Right lobe of liver (tissue), 4 donors: ENCODE results near the gene PAQR4.

Experiments
- POLR2A ChIP-seq: fragments of 450-650 bp; IDR thresholded peaks from one replicate; pipeline ENCODE4 v1.6.1; 2017; ENCODE audit warnings: antibody characterized with exemption, mild to moderate bottlenecking
- TF ChIP-seq, protein P1 (sequence below), 4 donors: fragments of 200-600 bp in 3 of 4; fragments of 450-650 bp in 1 of 4; IDR thresholded peaks; one replicate each; pipeline versions ENCODE4 v1.5.1 to v1.8.0; 2016 to 2022; ENCODE audit warnings: antibody characterized with exemption in 4 of 4, mild to moderate bottlenecking in 2 of 4
- donor health status: DM: no; HTN: no; CAD: no.
- donor health status: DM: no; HTN: no; CAD: no.
- donor health status: DM: no; HTN: yes; CAD: no.

DNA sequence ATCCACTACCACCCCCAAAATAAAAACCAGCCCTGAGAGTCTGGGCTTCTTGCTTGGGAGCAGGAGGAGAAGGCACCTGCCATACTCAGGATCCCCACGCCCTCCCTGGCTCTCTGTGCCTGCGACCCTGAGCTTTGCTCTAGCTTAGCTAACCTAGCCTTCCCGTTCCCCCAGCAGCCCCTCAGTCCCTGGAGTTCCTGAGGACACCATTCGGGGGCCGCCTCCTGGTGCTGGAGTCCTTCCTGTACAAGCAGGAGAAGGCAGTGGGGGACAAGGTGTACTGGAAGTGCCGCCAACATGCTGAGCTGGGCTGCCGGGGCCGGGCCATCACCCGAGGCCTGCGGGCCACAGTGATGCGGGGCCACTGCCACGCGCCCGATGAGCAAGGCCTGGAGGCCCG lies 38.9 kb upstream of the PAQR4 start:
- TF ChIP-seq, protein P1, sequence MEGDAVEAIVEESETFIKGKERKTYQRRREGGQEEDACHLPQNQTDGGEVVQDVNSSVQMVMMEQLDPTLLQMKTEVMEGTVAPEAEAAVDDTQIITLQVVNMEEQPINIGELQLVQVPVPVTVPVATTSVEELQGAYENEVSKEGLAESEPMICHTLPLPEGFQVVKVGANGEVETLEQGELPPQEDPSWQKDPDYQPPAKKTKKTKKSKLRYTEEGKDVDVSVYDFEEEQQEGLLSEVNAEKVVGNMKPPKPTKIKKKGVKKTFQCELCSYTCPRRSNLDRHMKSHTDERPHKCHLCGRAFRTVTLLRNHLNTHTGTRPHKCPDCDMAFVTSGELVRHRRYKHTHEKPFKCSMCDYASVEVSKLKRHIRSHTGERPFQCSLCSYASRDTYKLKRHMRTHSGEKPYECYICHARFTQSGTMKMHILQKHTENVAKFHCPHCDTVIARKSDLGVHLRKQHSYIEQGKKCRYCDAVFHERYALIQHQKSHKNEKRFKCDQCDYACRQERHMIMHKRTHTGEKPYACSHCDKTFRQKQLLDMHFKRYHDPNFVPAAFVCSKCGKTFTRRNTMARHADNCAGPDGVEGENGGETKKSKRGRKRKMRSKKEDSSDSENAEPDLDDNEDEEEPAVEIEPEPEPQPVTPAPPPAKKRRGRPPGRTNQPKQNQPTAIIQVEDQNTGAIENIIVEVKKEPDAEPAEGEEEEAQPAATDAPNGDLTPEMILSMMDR (IDR thresholded peaks at IDR 0.05): no peak
- no peak for TF ChIP-seq POLR2A
